HG03103 (cell line): ENCODE data around the gene ZFP91.
"Not testable (repeated sequence)": the region's sequence is repeated elsewhere in the genome, so short reads cannot be mapped to it uniquely, and the experiment has no call there.

ENCODE experiments used
- ATAC-seq: cut with Tn5 transposase; IDR thresholded peaks from one replicate; pipeline ENCODE4 v1.9.1; 2021; ENCODE audit warnings: low read depth; ENCODE audit not compliant: unreplicated experiment

ZFP91 gene, protein sequence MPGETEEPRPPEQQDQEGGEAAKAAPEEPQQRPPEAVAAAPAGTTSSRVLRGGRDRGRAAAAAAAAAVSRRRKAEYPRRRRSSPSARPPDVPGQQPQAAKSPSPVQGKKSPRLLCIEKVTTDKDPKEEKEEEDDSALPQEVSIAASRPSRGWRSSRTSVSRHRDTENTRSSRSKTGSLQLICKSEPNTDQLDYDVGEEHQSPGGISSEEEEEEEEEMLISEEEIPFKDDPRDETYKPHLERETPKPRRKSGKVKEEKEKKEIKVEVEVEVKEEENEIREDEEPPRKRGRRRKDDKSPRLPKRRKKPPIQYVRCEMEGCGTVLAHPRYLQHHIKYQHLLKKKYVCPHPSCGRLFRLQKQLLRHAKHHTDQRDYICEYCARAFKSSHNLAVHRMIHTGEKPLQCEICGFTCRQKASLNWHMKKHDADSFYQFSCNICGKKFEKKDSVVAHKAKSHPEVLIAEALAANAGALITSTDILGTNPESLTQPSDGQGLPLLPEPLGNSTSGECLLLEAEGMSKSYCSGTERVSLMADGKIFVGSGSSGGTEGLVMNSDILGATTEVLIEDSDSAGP

DNA sequence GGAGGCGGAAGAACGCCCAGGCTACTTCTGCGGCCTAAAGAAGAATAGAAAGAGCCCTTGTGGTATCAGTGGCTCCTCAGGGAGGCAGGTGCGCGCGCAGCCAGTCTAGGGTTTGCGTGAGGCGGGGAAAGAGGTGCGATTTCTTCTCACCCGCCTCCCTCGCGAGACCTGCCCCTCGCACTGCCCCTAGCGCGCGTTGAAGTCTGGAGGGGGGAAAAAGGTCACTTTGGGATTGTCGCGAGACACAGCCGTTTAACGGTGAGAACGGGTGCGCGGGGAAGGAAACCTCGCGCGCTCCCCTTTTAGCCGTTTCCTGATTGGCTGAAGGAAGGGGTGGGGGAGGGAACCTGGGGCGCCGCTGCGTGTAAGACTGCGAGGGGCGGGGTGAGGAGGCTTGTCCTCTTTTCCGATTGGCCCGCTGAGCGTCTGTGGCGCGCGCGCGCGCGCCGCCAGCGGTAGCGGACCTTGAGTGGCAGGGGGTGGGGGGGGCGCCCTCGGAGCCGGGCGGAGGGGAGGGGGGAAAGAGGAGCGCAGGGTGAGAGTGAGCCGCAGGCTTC lies at the start of gene ZFP91:
Gene ZFP91 (plus strand): TSS at position 429 of the 557 bp plus-strand sequence. CDS start 219 bp downstream, outside the sequence.
- peak; percentile 34 for ATAC-seq

GRCh38 chr11:58530236-58530635 lies 48.6 kb upstream of the ZFP91 start:
- no peak for ATAC-seq

DNA sequence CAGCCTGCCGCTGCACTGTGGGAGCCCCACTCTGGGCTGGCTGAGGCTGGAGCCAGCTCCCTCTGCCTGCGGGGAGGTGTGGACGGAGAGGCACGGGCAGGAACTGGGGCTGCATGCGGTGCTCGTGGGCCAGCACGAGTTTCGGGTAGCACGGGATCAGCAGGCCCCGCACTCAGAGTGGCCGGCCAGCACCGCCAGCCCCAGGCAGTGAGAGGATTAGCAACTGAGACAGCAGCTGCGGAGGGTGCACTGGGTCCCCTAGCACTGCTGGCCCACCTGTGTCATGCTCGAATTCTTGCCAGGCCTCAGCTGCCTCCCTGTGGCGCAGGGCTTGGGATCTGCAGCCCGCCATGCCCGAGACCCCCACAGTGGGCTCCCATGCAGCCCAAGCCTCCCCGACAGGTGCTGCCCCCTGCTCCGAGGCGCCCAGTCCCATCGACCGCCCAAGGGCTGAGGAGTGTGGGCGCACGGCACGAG lies 47.0 kb upstream of the ZFP91 start:
- no peak for ATAC-seq

- no peak for ATAC-seq
Observed at GRCh38 chr11:58546841-58547240, 32.0 kb upstream of the ZFP91 start.

DNA sequence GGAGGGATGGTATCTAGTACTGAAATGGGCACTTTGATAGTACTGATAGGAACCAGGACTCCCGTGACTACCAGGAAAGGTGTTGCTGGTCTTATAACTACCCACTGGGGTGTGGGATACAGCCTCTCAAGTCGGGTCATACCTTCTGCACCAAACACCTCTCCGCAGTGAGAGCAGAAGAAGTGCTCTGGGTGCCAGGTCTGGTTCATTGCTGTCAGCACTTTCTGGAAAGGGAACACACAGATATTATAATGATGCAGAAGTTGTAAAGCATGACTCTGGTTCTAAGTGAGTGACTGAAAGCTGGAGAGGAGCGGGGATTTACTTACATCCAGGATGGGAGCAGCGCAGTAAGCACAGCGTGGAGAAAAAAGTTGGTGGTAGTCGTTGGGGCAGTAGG lies 29.2 kb upstream of the ZFP91 start:
- no peak for ATAC-seq

- no peak for ATAC-seq
Observed at GRCh38 chr11:58560842-58561241, 18.0 kb upstream of the ZFP91 start.

DNA sequence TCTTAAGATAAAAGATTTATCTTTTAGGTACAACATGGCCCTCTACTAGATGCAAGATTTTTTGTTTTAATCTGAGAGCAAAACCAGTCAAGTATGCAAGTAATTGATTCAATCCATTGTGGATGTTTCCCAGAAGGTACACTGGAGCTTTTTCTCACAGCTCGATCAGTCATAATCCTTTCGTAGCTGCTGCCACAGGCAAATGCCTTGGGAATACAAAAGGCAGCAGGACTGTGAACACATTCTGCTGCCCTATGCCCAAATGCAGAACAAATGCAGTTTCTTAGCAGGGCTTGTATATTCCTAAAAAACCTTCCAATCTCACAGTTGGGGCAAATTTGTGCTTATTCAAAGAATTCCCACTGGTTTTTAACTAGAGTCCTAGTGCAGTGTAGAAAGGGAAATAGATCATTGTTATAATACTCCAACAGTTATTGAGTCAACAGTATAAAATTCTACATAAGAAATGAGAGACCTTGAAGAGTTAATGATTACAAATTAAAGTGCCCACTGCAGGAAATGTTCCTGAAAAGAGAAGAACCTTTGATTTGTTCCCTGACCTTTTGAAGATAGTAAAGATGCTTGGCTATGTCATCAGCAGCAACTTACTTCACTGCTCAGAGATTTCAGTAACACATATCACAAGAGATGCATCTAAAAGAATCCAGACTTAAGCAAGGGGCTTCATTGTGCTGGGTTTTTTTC lies 17.3 kb upstream of the ZFP91 start:
- no peak for ATAC-seq

DNA sequence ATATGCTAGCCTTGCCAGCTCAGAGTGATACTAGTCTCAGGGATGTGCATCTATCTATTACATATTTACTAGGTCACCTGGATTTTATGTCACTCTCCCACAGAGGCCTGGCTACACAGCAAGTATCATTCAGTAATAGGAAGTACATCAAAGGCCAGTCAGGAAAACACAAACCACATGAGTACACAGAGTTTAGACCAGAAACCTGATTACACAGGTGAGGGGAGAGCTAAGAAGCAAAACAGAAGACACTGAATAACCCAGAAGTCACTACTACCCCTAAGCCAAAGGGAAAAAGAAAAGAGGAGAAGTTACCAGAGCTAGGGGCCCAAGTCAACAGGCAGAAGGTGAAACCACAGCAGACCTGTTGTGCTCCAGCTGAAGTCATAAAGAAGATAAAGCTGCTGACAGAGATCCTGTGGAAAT lies 16.5 kb upstream of the ZFP91 start:
- ATAC-seq: peak; percentile 61

- no peak for ATAC-seq
Observed at GRCh38 chr11:58564231-58564630, 14.6 kb upstream of the ZFP91 start.

GRCh38 chr11:58567889-58568512 lies 10.9 kb upstream of the ZFP91 start:
- peak; percentile 97 for ATAC-seq

DNA sequence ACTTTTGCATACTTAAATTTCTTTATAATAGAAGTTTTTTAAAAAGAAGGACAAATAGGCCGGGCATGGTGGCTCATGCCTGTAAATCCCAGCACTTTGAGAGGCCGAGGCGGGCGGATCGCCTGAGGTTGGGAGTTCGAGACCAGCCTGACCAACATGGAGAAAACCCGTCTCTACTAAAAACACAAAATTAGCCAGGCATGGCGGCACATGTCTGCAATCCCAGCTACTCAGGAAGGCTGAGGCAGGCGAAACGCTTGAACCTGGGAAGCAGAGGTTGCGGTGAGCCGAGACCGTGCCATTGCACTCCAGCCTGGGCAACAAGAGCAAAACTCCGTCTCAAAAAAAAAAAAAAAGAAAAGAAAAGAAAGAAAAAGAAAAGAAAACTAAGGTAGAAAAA lies 6.0 kb upstream of the ZFP91 start:
- ATAC-seq: not testable (repeated sequence)

DNA sequence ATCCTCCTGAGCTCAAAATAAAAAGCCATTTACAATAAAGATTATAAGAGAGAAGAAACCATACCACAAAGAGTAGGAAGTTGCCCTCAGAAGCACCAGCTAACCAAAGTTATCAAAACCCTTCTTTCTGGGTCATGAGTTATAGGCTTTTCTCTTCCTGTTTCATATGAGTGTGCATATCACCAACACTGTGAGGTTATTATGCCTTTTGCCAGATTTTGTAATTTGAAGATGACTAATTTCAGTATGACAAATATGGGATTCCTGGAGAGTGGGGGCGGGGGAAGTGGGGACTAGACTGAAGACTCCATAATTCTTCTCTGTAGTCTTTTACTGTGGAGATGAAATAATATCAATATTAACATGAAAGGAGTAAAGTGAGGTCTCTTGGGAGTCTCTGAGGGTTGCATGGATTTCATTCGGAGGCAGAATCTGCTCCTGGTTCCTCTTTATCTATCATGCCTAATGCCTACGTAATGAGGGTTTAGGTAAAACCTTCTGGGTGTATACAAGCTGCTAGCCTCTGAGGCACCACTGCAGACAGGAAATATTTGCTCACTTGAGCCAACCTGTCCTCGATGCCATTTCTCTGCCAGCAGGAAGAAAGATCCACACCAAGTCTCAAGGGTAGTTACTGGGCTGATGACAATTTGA lies 5.3 kb upstream of the ZFP91 start:
- ATAC-seq: peak; percentile 26

GRCh38 chr11:58574881-58575280 lies 4.0 kb upstream of the ZFP91 start:
- no peak for ATAC-seq

- no peak for ATAC-seq
Observed at GRCh38 chr11:58575377-58576020, 3.4 kb upstream of the ZFP91 start, which contains the start of gene LPXN. Gene LPXN, minus strand, starts transcription at chr11:58575856. Its CDS starts 84 bp downstream, at chr11:58575772.

GRCh38 chr11:58576887-58577471 lies 1.9 kb upstream of the ZFP91 start:
- no peak for ATAC-seq

- peak; percentile 40 for ATAC-seq
Observed at GRCh38 chr11:58577555-58578135, 1.2 kb upstream of the ZFP91 start.

DNA sequence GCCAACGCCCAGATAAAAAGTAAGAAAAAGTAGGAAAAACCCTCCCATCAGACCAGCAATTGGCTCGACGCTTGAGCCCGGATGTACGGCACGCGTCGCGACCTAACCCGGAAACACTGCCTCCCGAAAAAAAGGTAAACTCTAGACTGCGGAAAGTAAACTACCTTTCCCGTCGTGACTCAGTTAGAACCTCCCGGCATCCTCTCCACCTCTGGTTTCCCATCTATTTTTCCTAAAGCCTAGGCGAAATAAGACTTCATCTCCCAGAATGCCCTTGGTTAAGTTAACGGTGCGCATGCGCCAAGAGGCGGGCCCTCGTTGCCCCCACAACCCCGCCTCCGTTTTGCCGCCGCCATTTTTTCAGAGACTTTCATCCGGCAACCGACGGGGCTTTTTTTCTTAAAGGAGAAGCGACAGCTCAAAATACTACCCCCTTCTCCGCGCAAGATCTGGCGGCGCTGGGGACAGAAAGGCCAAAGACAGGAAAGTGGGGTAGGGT lies 678 bp upstream of the ZFP91 start:
- ATAC-seq: peak; percentile 7
